Neural crest cell (in vitro differentiated cells): ENCODE data around the gene MED12L. TPM values are rescaled to one million over a fixed set of nuclear protein-coding genes. Genes with fewer than 3 reads are reported as not detected.
"Not testable (repeated sequence)": the region's sequence is repeated elsewhere in the genome, so short reads cannot be mapped to it uniquely, and the experiment has no call there.

Source experiments
- DNase-seq: peaks from one replicate; pipeline ENCODE4 v3.0.0; 2021; ENCODE audit warnings: low read depth, mixed read lengths, low spot score
- H3K27ac Mint-ChIP-seq: one replicate; pipeline ENCODE4 v1.8.0; 2021; ENCODE audit warnings: mild to moderate bottlenecking, mixed read lengths; ENCODE audit not compliant: unreplicated experiment
- H3K27me3 Mint-ChIP-seq: 2 replicates; pipeline ENCODE4 v1.8.0; 2021; ENCODE audit warnings: low read depth, mild to moderate bottlenecking, mixed read lengths
- H3K36me3 Mint-ChIP-seq: 2 replicates; pipeline ENCODE4 v1.8.0; 2021; ENCODE audit warnings: low read depth, mild to moderate bottlenecking, mixed read lengths
- H3K4me1 Mint-ChIP-seq: 2 replicates; pipeline ENCODE4 v1.8.0; 2021; ENCODE audit warnings: mixed read lengths
- H3K4me3 Mint-ChIP-seq: one replicate; pipeline ENCODE4 v1.8.0; 2021; ENCODE audit warnings: mild to moderate bottlenecking, mixed read lengths
- H3K9me3 Mint-ChIP-seq: 2 replicates; pipeline ENCODE4 v1.8.0; 2021; ENCODE audit warnings: mixed read lengths
- CTCF ChIP-seq: fragments of 200-600 bp; sonication (generic); conservative IDR thresholded peaks from 2 replicates; pipeline ENCODE4 v1.5.0; 2021; ENCODE audit warnings: antibody characterized with exemption, mild to moderate bottlenecking
- total RNA-seq: library from RNA; stranded (reverse); gene quantifications from 2 replicates; pipeline ENCODE4 v1.2.1, GENCODE V29; 2021

Gene MED12L
- total RNA-seq, 1 donor from 2014 or later: 12.2 TPM

- Mint-ChIP-seq H3K4me3 (no peak overlapping the region), H3K27ac (no peak overlapping the region), H3K36me3 (no peaks in the 10 kb centered on the region), H3K4me1 (peaks cover 5% of the 10 kb centered on the region), H3K27me3 (no peaks in the 10 kb centered on the region), H3K9me3 (no peaks in the 10 kb centered on the region)
- TF ChIP-seq CTCF: no peak
- DNase-seq: no peak
These were observed 33.9 kb upstream of the MED12L start for GRCh38 chr3:151051533-151051932.

- DNase-seq: no peak
- Mint-ChIP-seq H3K9me3 (no peaks in the 10 kb centered on the region), H3K27me3 (no peaks in the 10 kb centered on the region), H3K27ac (no peak overlapping the region), H3K4me1 (peaks cover 5% of the 10 kb centered on the region), H3K4me3 (no peak overlapping the region), H3K36me3 (no peaks in the 10 kb centered on the region)
- TF ChIP-seq CTCF: no peak
These were observed 33.1 kb upstream of the MED12L start for GRCh38 chr3:151052346-151052745.

- no peaks in the 10 kb centered on the region for H3K36me3 Mint-ChIP-seq
- no peak for DNase-seq
- H3K9me3 Mint-ChIP-seq: no peaks in the 10 kb centered on the region
- TF ChIP-seq CTCF: no peak
- no peaks in the 10 kb centered on the region for H3K27me3 Mint-ChIP-seq
- H3K4me1 Mint-ChIP-seq: peaks cover 5% of the 10 kb centered on the region
- no peak overlapping the region for H3K4me3 Mint-ChIP-seq
- H3K27ac Mint-ChIP-seq: no peak overlapping the region
These were observed 32.7 kb upstream of the MED12L start for GRCh38 chr3:151052756-151053155.

GRCh38 chr3:151058740-151059139 lies 26.7 kb upstream of the MED12L start:
- no peak for TF ChIP-seq CTCF
- Mint-ChIP-seq H3K4me1 (no peaks in the 10 kb centered on the region), H3K36me3 (no peaks in the 10 kb centered on the region), H3K27me3 (no peaks in the 10 kb centered on the region), H3K27ac (no peak overlapping the region), H3K4me3 (no peak overlapping the region), H3K9me3 (peaks cover 4% of the 10 kb centered on the region)
- DNase-seq: no peak

GRCh38 chr3:151062611-151063010 lies 22.9 kb upstream of the MED12L start:
- Mint-ChIP-seq H3K9me3 (peaks cover 4% of the 10 kb centered on the region), H3K36me3 (no peaks in the 10 kb centered on the region), H3K4me3 (no peak overlapping the region), H3K4me1 (no peaks in the 10 kb centered on the region), H3K27me3 (no peaks in the 10 kb centered on the region), H3K27ac (no peak overlapping the region)
- DNase-seq: no peak
- no peak for TF ChIP-seq CTCF

- no peak for TF ChIP-seq CTCF
- no peak for DNase-seq
These were observed 18.3 kb upstream of the MED12L start for GRCh38 chr3:151067158-151067557.

GRCh38 chr3:151072842-151073241 lies 12.6 kb upstream of the MED12L start:
- H3K9me3 Mint-ChIP-seq, H3K4me1 Mint-ChIP-seq, H3K4me3 Mint-ChIP-seq, H3K27ac Mint-ChIP-seq, DNase-seq, H3K27me3 Mint-ChIP-seq, H3K36me3 Mint-ChIP-seq: not testable (repeated sequence)

More at GRCh38 chr3:151067158-151067557, 18.3 kb upstream of the MED12L start:
- Mint-ChIP-seq H3K27ac (no peak overlapping the region), H3K36me3 (no peaks in the 10 kb centered on the region), H3K4me3 (no peak overlapping the region), H3K9me3 (no peaks in the 10 kb centered on the region), H3K4me1 (no peaks in the 10 kb centered on the region), H3K27me3 (no peaks in the 10 kb centered on the region)
